ENCODE data around the gene RALGPS1.

DNA sequence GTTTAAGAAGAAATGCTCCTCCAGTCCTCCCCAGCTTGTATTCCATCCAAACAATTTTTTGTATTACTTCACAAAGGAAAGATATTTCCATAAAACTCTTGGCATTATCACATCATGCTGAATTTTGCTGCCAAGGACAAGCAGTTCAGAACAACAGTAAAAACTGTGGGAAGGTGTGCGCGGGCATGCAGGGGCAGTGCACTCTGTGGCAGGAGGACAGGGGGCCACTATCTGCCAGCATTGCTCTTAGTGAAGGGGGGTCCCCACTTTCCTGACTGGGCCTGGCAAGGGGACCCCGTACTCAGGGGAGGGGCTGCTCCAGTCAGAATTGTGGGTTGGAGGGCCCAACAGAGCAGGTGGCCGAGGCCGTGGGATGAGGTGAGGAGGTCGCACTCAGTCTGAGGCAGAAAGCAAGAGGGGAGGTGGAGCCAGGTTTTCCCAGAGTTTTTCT lies 175.1 kb downstream of the RALGPS1 start:
- no peak for TF ChIP-seq SPI1 (IDR thresholded peaks at IDR 0.05; ENCODE audit: borderline replicate concordance, low read depth)
- TF ChIP-seq, protein P1, sequence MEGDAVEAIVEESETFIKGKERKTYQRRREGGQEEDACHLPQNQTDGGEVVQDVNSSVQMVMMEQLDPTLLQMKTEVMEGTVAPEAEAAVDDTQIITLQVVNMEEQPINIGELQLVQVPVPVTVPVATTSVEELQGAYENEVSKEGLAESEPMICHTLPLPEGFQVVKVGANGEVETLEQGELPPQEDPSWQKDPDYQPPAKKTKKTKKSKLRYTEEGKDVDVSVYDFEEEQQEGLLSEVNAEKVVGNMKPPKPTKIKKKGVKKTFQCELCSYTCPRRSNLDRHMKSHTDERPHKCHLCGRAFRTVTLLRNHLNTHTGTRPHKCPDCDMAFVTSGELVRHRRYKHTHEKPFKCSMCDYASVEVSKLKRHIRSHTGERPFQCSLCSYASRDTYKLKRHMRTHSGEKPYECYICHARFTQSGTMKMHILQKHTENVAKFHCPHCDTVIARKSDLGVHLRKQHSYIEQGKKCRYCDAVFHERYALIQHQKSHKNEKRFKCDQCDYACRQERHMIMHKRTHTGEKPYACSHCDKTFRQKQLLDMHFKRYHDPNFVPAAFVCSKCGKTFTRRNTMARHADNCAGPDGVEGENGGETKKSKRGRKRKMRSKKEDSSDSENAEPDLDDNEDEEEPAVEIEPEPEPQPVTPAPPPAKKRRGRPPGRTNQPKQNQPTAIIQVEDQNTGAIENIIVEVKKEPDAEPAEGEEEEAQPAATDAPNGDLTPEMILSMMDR (IDR thresholded peaks at IDR 0.05; ENCODE audit: insufficient read depth, low read length): no peak
- no peak for TF ChIP-seq POLR2AphosphoS5 (IDR thresholded peaks at IDR 0.05; ENCODE audit: low read depth)
